NCI-H1092 treated with DMSO at 0.1 percent for 48 hours (cell line): ENCODE results near the gene METTL1.
"Not testable (repeated sequence)": the region's sequence is repeated elsewhere in the genome, so short reads cannot be mapped to it uniquely, and the experiment has no call there.

Source experiments
- DNase-seq: peaks from one replicate; lab custom pipeline; 2025; lab: John Stamatoyannopoulos, UW

METTL1 gene

GRCh38 chr12:57771873-57772428, at the start of gene METTL1:
Gene METTL1, minus strand, starts transcription at chr12:57772105. Its CDS starts 22 bp downstream, at chr12:57772083.
- peak; percentile 84 for DNase-seq

GRCh38 chr12:57821015-57821414, 49.1 kb upstream of the METTL1 start:
- not testable (repeated sequence) for DNase-seq

DNA sequence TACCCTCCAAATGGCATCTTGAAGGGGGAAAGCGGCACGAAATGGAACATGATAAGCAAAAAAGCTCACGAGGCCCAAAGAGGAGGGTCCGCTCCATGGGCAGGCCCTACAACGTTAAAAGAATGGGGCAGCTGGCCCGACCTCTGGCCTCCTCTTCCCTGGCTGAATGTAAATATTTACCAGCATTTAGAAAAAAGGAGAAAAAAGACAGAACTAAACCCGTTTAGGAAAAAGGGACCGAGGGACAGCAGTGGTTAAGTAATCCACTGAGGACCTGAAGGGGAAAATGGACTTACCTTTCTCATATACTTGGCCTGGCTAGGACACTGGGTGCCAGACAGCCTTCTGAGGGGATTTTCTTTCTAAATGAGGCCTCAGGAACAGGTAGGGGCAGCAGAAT, 48.2 kb upstream of the METTL1 start:
- DNase-seq: not testable (repeated sequence)

GRCh38 chr12:57817990-57818331, 46.1 kb upstream of the METTL1 start:
- DNase-seq: not testable (repeated sequence)

- DNase-seq: no peak
Observed at GRCh38 chr12:57817261-57817989, 45.5 kb upstream of the METTL1 start.

DNA sequence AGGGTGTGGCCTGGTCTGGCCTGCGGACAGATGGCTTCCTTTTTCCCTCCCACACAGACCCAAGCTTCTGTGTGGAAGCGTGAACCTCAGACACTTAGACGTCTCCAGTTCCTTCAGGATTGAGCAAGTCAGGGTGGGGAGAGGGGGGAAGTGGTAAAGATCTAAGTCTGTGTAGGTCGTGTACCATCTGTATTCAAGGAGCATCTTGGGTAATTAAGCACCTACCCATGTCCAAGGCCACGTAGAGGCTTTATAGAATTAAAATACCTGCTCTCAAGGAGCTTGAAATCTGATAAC, 44.9 kb upstream of the METTL1 start:
- DNase-seq: no peak

GRCh38 chr12:57816001-57816854, 44.3 kb upstream of the METTL1 start:
- no peak for DNase-seq

GRCh38 chr12:57815177-57816000, 43.5 kb upstream of the METTL1 start:
- no peak for DNase-seq

GRCh38 chr12:57813971-57814772, 42.3 kb upstream of the METTL1 start:
- no peak for DNase-seq

DNA sequence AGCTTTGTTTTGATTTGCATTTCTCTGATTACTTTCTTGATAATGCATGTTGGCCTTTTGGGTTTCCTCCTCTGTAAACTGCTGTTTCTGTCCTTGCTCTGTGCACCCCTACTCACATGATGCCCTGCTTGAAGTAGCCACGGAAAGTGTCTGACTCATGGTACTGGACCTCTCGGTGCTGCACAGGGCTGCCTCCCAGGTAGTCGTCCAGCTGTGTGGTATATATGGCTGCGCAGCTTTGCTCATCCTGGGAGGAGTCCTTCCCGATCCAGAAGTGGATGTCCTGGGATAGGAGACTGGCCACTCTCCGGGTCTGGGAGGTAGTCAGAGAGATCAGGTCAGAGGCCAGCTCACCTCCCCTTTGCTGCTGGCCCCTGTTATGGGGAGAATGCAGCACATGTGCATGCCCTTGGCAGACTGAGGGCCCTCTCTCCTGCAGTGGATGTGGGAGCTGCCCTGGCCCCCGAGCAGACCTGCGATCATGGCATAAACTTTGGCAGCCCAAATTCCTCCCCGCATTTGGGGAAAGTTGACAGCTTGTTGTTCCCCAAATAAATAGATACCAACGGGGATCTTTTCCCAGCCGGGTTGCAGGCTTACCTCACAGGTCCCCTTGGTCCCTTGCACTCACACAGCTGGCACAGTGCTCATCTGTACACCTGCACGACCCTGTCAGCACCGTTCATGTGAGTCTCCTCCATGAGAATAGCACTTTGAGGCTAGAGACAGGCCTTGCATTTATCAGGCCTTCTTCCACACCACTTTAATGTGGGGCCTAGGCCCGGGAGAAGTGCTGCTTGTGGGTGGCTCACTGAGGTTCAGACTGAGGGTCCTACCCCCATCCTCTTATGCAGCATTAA, 41.4 kb upstream of the METTL1 start:
- DNase-seq: no peak

DNA sequence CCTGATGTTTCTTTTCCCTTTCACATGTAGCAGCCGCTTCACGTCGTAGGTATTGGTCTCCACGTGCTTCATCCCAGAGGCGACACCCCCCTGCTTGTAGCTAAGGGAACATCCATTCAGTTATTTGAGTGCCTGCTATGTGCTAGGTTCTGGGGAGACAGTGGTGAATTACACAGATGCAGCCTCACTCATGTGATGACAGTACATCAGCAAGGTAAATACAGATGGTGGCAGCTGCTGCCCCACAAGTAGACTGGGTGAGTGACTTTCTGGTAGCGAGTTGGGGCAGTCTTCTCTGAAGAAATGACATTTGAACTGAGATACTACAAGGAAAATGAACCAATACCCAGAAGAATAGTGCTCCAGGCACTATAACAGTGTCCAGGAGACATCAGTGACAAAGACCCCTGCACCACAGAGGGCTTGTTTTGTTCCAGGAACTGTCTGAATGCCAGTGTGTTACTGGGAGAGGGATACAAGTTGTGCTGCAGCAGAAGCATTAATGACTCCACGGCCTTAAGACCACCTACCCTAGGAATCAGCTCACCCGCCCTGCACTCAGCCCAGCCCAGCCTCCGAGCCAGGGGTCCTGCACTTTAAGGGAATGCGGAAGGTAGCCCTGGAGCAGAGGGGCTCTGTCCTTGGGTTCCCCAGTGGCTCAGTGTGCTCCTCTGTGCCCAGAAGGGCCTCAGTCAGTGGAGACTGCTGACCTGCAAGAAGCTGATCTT, 39.3 kb upstream of the METTL1 start:
- DNase-seq: no peak

DNA sequence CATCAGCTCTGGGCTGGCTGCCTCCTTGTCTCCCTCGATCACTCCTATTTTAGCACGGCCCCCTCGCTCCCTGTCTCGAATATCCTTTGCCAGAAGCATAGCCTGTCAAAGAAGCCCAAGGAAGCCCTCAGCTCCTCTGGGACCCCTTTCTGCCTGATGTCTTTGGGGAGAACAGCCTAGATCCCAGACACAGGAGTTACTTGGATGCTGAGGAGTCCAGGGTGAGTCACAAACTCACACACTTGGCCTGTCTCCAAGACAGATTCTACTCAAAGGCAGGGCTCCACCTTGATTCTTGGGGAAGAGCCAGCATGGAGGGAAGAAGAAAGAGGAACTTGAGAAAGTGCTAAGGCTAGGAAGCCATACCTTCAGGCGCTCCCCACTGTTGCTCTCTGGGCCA, 38.5 kb upstream of the METTL1 start:
- DNase-seq: no peak

GRCh38 chr12:57809425-57809824, 37.5 kb upstream of the METTL1 start:
- no peak for DNase-seq

DNA sequence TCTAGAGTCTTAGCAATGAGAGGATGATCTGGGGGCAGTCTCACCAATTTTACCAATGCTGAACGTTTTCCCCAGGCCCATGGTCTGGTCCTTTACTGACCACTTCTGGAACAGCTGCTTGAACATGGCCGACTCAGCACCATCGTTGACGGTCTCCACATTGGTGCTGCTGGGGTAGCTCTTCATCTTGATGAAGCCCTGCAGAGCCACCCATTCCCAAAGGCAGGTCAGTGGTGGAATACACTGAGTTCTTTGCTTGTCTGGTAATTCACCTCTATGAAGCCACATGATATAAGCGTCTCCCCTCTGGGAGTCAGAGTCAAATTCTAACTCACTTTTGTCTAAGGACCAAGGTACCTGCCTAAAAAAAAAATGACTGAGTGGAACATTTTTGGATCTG, 36.4 kb upstream of the METTL1 start:
- DNase-seq: no peak

DNA sequence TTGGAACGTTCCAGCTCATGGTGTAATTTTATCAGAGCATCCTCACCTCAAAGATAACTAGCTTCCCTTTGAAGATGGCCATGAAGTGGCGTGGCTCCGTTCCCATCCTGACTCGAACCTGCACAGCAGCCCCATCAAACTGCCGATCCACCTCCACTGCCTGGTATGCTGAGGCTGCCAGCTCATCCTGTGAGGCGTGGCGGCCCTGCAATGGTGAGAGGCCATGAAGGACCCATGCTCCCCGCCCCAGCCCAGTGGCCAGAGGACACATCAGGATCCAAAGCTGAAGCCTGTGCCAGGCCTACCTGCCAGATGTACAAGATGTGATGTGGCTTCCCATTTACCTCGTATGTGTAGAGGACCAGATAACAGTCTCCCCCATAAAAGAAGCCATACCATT, 35.4 kb upstream of the METTL1 start:
- DNase-seq: no peak

DNA sequence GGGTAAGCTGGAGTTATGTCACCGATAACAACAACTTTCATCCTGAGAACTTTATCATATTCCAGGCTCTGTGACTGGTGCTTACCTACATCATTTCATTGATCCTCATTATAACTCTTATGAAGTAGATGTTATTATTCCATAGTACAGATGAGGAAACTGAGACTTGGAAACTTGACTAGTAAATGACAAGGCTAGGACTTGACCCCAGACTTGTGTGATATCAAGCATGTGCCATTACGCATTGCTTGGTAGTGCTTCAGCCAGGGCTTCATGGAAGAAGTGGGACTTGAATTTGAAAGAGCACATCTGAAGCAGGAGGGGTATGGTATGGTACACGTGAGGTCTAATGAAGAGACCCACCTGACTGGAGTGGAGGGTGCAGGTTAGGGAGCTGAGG, 34.8 kb upstream of the METTL1 start:
- DNase-seq: no peak

DNA sequence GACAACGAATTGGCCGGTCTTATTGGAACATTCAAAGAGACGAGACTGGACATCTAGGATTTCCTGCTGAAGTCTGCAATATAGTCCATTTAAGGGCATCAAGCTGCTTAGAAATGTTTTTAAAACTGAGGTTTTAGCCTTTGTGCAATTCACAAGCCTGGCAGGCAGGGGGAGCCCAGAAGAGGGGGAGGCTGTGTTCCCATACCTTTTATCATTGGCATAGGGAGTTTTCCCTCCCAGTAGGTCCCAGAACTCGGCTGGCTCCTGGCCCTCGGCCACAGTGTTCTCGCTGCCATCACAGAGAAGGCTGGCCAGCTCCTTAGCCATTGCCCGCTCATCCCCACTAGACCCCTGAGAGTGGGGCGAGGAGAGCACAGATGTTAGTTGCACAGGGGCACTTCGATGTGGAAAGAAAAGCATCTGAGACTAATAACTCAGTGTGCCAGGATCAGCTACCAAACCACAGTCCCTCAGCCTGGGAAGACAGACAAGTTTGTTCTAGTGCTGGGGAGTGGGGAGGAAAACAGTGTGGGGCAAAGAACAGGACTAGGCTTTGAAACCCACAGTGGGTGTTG, 31.5 kb upstream of the METTL1 start:
- peak; percentile 3 for DNase-seq

DNA sequence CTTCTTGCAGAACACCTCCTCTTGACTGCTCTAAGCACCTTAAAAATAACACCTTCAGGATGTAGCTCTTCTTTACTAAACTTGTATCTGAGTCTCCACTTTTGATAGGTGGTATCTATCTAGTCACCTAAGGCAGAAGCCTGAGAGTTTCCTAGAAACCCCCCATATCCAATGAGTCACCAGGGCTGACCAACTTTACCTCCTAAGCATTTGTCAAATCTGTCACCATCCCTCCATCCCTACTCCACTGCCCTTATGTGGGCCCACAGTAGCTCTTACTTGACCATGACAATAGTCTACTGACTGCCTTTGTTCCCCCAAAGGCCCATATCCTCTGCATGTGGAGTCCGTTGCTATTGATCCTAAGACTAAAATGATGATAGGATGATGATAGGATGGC, 30.7 kb upstream of the METTL1 start:
- DNase-seq: no peak

GRCh38 chr12:57800965-57801364, 29.1 kb upstream of the METTL1 start:
- no peak for DNase-seq

DNA sequence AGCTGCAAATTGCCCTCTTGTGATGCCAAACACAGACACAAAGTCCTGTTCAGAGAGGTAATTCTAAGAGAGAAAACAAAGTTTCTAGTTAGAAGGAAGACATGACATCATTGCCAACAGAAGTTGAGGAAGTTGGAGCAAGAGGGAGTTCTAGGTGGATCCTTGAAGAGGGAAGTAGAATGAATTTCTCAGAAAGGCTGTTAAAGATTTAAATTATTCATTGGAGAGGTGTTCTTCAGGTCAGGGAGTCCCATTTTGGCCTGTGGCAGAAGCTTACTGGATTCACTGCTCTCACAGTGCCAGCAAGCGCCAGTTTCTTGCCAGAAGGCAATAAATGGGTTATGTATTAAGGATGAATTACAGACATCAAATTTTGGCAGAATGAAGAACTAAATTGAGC, 26.0 kb upstream of the METTL1 start:
- DNase-seq: no peak
